Activated CD4-positive, alpha-beta T cell treated with anti-CD3 and anti-CD28 coated beads, Interleukin-2, amount 10 ng/mL, durations not matched to agents 24 days and 14 days (primary cell): Measurements from ENCODE around the gene PDZD11. TPM values are rescaled to one million over a fixed set of nuclear protein-coding genes. Genes with fewer than 3 reads are reported as not detected.
"Not testable (repeated sequence)": the region's sequence is repeated elsewhere in the genome, so short reads cannot be mapped to it uniquely, and the experiment has no call there.

ENCODE experiments used
- DNase-seq: peaks from one replicate; pipeline ENCODE4 v3.0.0; 2022
- H3K27ac Mint-ChIP-seq: one replicate; pipeline ENCODE4 v1.8.0; 2022; ENCODE audit warnings: mild to moderate bottlenecking, mixed read lengths
- H3K27me3 Mint-ChIP-seq: one replicate; pipeline ENCODE4 v1.8.0; 2022; ENCODE audit warnings: mixed read lengths
- H3K36me3 Mint-ChIP-seq: one replicate; pipeline ENCODE4 v1.8.0; 2022; ENCODE audit warnings: low read depth, mild to moderate bottlenecking, mixed read lengths
- H3K4me1 Mint-ChIP-seq: one replicate; pipeline ENCODE4 v1.8.0; 2021; ENCODE audit warnings: mixed read lengths
- H3K4me3 Mint-ChIP-seq: one replicate; pipeline ENCODE4 v1.8.0; 2022; ENCODE audit warnings: mild to moderate bottlenecking, moderate library complexity, mixed read lengths
- H3K9me3 Mint-ChIP-seq: one replicate; pipeline ENCODE4 v1.8.0; 2021; ENCODE audit warnings: mixed read lengths
- intact Hi-C: fragments of 100-400 bp; cut with micrococcal nuclease; formaldehyde crosslinking; loops from one replicate; pipeline ENCODE4 v1.15.1; 2023
- total RNA-seq: library from RNA; stranded (reverse); gene quantifications from 2 replicates; pipeline ENCODE4 v1.2.3, GENCODE V29; 2022

PDZD11 gene
- total RNA-seq, 1 donor from 2014 or later = 30.0 TPM

- Mint-ChIP-seq H3K9me3 (no peaks in the 10 kb centered on the region), H3K27me3 (no peaks in the 10 kb centered on the region), H3K4me3 (no peak overlapping the region), H3K27ac (no peak overlapping the region), H3K36me3 (peaks cover 3% of the 10 kb centered on the region), H3K4me1 (no peaks in the 10 kb centered on the region)
- no peak for DNase-seq
- intact Hi-C loops = no loop called here
Observed at GRCh38 chrX:70280573-70280972, 9.2 kb downstream of the PDZD11 start.

- H3K4me1 Mint-ChIP-seq = no peaks in the 10 kb centered on the region
- peaks cover 3% of the 10 kb centered on the region for H3K36me3 Mint-ChIP-seq
- no peak overlapping the region for H3K4me3 Mint-ChIP-seq
- DNase-seq = no peak
- H3K27me3 Mint-ChIP-seq = no peaks in the 10 kb centered on the region
- H3K9me3 Mint-ChIP-seq = no peaks in the 10 kb centered on the region
- intact Hi-C loops = no loop called here
- no peak overlapping the region for H3K27ac Mint-ChIP-seq
Observed at GRCh38 chrX:70279081-70279480, 10.6 kb downstream of the PDZD11 start.

DNA sequence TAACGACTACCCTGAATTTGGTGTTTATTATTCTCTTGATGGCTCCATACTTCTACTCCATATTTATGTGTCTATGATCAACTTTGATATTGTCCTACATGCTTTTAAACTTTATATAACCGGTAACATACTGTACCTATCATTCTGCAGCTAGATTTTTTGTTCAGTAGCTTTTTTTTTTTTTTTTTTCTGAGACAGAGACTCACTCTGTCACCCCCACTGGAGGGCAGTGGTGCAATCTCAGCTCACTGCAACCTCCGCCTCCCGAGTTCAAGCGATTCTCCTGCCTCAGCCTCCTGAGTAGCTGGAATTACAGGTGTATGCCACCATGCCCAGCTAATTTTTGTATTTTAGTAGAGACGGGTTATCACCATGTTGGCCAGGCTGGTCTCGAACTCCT lies 15.7 kb downstream of the PDZD11 start:
- H3K27ac Mint-ChIP-seq, H3K9me3 Mint-ChIP-seq, H3K36me3 Mint-ChIP-seq, H3K27me3 Mint-ChIP-seq, DNase-seq, H3K4me3 Mint-ChIP-seq, H3K4me1 Mint-ChIP-seq, intact Hi-C loops: not testable (repeated sequence)

GRCh38 chrX:70268034-70268433 lies 21.7 kb downstream of the PDZD11 start, which contains the start of gene ARR3:
Gene ARR3, plus strand, starts transcription at chrX:70268334. Its CDS starts 1,052 bp downstream, at chrX:70269386.
- no peaks in the 10 kb centered on the region for H3K9me3 Mint-ChIP-seq
- H3K27ac Mint-ChIP-seq = no peak within 1 kb of the TSS
- no peaks in the 10 kb centered on the region for H3K36me3 Mint-ChIP-seq
- no peaks in the 10 kb centered on the region for H3K4me1 Mint-ChIP-seq
- no peak within 1 kb of the TSS for H3K4me3 Mint-ChIP-seq
- H3K27me3 Mint-ChIP-seq = no peaks in the 10 kb centered on the region
- intact Hi-C loops = loop anchor here (10.0 kb wide), 1 partner anchor 133 kb away; the partner anchor contains the start of gene IGBP1
- DNase-seq = no peak

DNA sequence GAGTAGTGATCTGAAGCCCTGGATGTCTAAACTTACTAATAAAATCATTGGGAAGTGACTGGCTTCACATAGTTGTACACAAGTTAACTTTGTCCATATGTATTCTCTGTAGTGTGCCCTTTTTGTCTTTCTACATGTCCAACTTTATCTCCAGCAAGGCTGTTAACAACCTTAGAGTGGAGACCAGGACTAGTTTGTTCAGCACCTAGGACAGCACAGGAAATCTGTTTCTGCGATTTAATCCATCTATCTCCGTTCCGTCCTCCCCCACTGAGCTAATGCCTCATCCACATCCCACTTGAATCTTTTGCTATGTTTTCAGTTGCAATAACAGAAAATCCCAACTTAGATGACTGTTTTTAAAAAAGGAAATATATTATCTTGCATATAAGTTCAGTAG lies 24.9 kb downstream of the PDZD11 start:
- Mint-ChIP-seq H3K36me3 (no peaks in the 10 kb centered on the region), H3K9me3 (no peaks in the 10 kb centered on the region), H3K4me1 (no peaks in the 10 kb centered on the region)

DNA sequence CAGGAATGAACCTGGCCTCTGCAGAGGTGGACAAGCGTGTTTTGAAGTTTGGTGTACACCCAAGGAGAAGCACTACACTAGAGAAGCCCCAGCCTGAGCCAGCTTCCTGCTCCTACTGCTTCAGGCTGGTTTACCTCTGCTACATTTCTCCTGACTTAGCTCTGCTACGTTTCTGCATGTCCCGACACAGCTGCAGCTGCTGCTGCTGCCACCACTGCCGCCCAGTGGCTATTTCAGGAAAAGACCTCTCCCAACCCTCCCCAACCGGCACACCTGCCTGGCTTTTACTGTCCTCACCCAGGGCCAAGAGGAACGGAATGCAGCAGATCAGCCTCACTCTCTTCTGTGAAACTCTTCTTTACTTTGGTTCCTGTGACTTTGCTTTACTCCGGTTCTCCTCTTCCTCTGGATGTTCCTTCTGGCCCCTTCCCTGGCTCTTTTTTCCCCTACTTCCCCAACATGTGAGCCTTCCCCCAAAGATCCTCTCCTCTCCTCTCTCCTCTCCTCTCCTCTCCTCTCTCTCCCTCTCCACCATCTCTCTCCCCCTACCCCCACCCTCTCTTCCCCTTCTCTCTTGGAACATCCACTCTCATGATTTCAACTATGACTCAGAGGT lies 26.7 kb downstream of the PDZD11 start:
- Mint-ChIP-seq H3K4me3 (no peak overlapping the region), H3K27ac (no peak overlapping the region), H3K36me3 (no peaks in the 10 kb centered on the region), H3K4me1 (no peaks in the 10 kb centered on the region), H3K27me3 (no peaks in the 10 kb centered on the region), H3K9me3 (no peaks in the 10 kb centered on the region)
- peak; percentile 77 for DNase-seq
- intact Hi-C loops = loop anchor here (1.0 to 10.0 kb wide), 2 partner anchors 66 to 128 kb away; partner anchors contain the start of gene IGBP1

More for the DNA sequence above, 24.9 kb downstream of the PDZD11 start:
- intact Hi-C loops = loop anchor here (10.0 kb wide), 1 partner anchor 130 kb away; the partner anchor contains the start of gene IGBP1
- Mint-ChIP-seq H3K4me3 (no peak overlapping the region), H3K27me3 (no peaks in the 10 kb centered on the region), H3K27ac (no peak overlapping the region)
- no peak for DNase-seq

DNA sequence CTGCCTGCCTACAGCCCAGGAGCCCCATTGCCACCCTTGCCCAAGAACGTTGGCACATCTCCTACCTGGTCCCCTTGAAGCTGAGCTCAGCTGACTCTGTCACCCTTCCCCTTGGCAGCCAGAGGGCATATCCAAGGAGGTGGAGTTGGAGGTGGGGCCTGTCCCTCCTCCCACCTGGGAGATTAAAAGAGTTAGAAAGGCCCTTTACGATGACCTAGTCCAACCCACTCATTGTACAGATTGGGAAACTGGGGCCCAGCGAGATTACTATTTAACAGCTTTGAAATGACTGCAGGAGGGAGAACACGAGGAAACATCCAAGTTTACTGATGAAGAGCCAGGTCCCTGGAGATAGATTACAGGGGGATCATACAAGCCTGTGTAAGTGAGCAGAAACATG lies 29.6 kb downstream of the PDZD11 start, which contains the start of gene P2RY4:
Gene P2RY4, minus strand, starts transcription at position 101 of the 400 bp plus-strand sequence. CDS start 580 bp downstream, outside the sequence.
- intact Hi-C loops = loop anchor here (10.0 kb wide), 1 partner anchor 125 kb away; the partner anchor contains the start of gene IGBP1
- no peaks in the 10 kb centered on the region for H3K27me3 Mint-ChIP-seq
- no peak for DNase-seq
- no peaks in the 10 kb centered on the region for H3K36me3 Mint-ChIP-seq
- no peak within 1 kb of the TSS for H3K4me3 Mint-ChIP-seq
- H3K4me1 Mint-ChIP-seq = no peaks in the 10 kb centered on the region
- H3K27ac Mint-ChIP-seq = no peak within 1 kb of the TSS
- no peaks in the 10 kb centered on the region for H3K9me3 Mint-ChIP-seq

DNA sequence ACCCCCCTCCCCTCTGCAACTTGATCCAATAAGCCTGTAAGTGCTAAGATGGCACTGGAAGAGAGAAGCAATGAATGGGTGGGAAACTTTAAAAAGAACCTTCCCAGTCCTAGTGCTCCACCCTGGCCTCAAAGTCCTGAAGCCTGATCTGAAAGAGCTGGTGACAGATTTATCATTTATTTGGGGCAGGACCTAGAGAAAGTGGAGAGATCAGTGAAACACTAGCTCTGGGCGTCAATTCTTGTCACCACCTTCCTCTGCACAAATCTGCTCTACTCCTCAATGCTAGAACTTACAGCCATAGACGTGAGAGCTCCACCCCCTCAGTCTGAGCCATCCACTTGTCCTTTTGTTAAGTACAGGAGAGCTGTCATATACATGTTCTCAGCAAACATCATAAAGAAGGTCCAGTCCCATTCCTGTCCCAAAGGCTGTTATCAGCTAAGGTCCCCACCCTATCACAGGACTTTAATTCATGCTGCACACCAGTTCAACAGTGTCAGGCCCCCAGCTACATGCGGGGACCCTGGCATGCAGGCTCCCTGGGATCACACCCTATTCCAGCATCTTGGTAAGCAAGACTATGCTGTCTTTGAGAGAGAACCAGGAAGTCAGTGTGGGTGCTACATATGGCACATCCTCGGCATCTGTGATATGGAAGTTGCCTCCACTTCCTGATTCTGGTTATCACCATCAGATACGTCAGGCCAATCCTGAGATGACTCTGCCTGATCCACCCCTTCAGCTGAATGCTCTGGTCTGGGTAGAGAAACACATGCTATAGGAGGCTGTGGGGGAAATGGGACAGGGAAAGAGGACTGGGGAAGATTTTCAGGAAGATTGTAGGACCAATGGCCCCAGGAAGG lies 32.1 kb downstream of the PDZD11 start:
- peaks cover 2% of the 10 kb centered on the region for H3K9me3 Mint-ChIP-seq
- H3K27ac Mint-ChIP-seq = no peak overlapping the region
- H3K4me3 Mint-ChIP-seq = no peak overlapping the region
- H3K36me3 Mint-ChIP-seq = no peaks in the 10 kb centered on the region
- H3K4me1 Mint-ChIP-seq = peaks cover 16% of the 10 kb centered on the region
- no peaks in the 10 kb centered on the region for H3K27me3 Mint-ChIP-seq
- no peak for DNase-seq
- intact Hi-C loops = no loop called here

DNA sequence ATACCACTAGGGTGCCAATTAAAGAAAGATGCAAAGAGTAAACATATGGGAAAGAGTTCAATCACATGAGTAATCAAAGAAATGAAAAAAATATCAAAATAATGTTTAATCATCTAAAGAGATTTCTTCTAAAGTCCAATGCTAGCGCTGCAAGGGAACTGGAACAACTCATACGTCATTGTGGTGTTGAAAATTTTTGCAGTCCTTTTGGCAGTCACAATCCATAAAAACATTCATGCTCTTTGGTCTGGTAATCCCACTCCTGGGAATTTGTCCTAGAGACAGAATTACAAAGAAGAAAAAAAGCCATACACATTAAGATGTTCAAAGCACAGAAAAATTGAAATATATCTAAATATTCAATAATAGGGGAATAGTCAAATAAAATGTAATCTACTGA lies 34.3 kb downstream of the PDZD11 start:
- no peak for DNase-seq
- Mint-ChIP-seq H3K9me3 (peaks cover 3% of the 10 kb centered on the region), H3K4me1 (peaks cover 16% of the 10 kb centered on the region), H3K36me3 (no peaks in the 10 kb centered on the region), H3K4me3 (no peak overlapping the region), H3K27ac (no peak overlapping the region), H3K27me3 (no peaks in the 10 kb centered on the region)
- intact Hi-C loops = no loop called here

DNA sequence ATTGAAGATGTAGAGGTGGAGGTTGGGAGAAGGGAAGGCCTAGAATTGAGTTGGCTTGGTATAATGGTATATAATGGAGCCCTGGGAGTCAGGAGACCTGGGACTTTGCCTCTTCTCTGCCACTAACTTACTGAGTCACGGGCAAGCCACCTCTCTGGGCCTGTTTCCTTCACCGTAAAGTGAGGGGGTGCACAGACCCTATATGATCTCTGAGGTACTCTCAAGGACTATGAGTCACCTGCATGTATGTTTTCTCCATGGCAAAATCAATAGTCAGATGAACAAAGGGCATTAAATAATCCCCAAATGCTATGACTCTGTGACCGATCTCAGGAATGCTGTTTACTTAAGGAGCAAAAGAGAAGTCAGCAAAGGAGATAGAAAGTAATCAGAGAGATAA lies 34.8 kb downstream of the PDZD11 start:
- Mint-ChIP-seq H3K4me1 (peaks cover 16% of the 10 kb centered on the region), H3K9me3 (peaks cover 3% of the 10 kb centered on the region), H3K27me3 (no peaks in the 10 kb centered on the region), H3K36me3 (no peaks in the 10 kb centered on the region), H3K4me3 (no peak overlapping the region), H3K27ac (no peak overlapping the region)
- no peak for DNase-seq
- intact Hi-C loops = no loop called here

DNA sequence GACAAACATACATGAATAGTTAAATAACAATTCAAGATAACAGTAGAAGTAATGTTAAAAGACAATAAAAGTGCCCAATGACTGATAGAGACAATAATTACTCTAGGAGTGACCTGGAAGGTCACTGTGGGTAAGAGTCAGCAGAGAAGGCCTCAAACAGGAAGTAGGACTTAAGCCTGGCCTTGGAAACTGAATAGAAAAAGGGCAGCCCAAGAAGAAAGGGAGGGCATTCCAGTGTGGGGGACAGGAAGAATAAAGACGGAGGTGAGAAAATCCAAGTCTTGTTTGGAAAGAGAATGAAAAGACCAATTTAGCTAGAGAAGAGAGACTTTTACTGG lies 35.7 kb downstream of the PDZD11 start:
- intact Hi-C loops = no loop called here
- Mint-ChIP-seq H3K27ac (peak overlapping the region; percentile 57), H3K9me3 (peaks cover 3% of the 10 kb centered on the region), H3K4me1 (peaks cover 16% of the 10 kb centered on the region), H3K27me3 (no peaks in the 10 kb centered on the region), H3K36me3 (no peaks in the 10 kb centered on the region), H3K4me3 (no peak overlapping the region)
- DNase-seq = no peak

GRCh38 chrX:70253377-70254062 lies 36.2 kb downstream of the PDZD11 start:
- Mint-ChIP-seq H3K36me3 (no peaks in the 10 kb centered on the region), H3K4me3 (no peak overlapping the region), H3K27ac (peak overlapping the region; percentile 57), H3K4me1 (peaks cover 16% of the 10 kb centered on the region), H3K9me3 (peaks cover 3% of the 10 kb centered on the region), H3K27me3 (no peaks in the 10 kb centered on the region)
- intact Hi-C loops = no loop called here
- DNase-seq = no peak

- Mint-ChIP-seq H3K4me1 (peaks cover 16% of the 10 kb centered on the region), H3K9me3 (peaks cover 3% of the 10 kb centered on the region), H3K4me3 (no peak overlapping the region), H3K36me3 (no peaks in the 10 kb centered on the region), H3K27me3 (no peaks in the 10 kb centered on the region), H3K27ac (no peak overlapping the region)
- intact Hi-C loops = no loop called here
- no peak for DNase-seq
Observed at GRCh38 chrX:70252491-70252890, 37.2 kb downstream of the PDZD11 start.

DNA sequence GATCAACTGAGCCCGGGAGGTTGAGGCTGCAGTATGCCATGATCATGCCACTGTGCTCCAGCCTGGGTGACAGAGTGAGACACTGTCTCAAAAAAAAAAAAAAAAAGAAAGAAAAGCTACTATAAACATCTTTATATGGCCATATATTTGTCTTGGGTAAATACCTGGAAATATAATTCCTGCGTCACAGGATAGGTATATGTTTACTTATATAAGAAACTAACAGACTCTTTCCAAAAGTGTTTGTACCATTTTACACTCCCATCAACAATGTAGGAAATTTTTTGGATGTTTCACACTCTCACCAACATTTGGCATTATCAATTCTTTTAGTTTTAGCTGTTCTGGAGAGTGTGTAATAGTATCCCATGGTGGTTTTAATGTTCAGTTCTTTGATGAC lies 42.5 kb downstream of the PDZD11 start:
- H3K36me3 Mint-ChIP-seq = no peaks in the 10 kb centered on the region
- no peaks in the 10 kb centered on the region for H3K4me1 Mint-ChIP-seq
- no peak for DNase-seq
- no peaks in the 10 kb centered on the region for H3K27me3 Mint-ChIP-seq
- H3K9me3 Mint-ChIP-seq = no peaks in the 10 kb centered on the region
- no peak overlapping the region for H3K27ac Mint-ChIP-seq
- intact Hi-C loops = no loop called here
- H3K4me3 Mint-ChIP-seq = no peak overlapping the region
